GM18520 (cell line): Measurements from ENCODE around the gene PAPPA2.
"Not testable (repeated sequence)": the region's sequence is repeated elsewhere in the genome, so short reads cannot be mapped to it uniquely, and the experiment has no call there.

Source experiments
- ATAC-seq: cut with Tn5 transposase; IDR thresholded peaks from one replicate; pipeline ENCODE4 v1.9.1; 2021; ENCODE audit not compliant: unreplicated experiment

The PAPPA2 gene

GRCh38 chr1:176462674-176463378 is at the start of gene PAPPA2:
Gene PAPPA2, plus strand, starts transcription at chr1:176463175. Its CDS starts 93,148 bp downstream, at chr1:176556323.
- no peak for ATAC-seq

- no peak for ATAC-seq
Measured at GRCh38 chr1:176416777-176417176, 46.2 kb upstream of the PAPPA2 start.

- ATAC-seq: not testable (repeated sequence)
Measured at GRCh38 chr1:176419608-176420007, 43.4 kb upstream of the PAPPA2 start.

GRCh38 chr1:176434234-176434633 is 28.7 kb upstream of the PAPPA2 start:
- no peak for ATAC-seq

DNA sequence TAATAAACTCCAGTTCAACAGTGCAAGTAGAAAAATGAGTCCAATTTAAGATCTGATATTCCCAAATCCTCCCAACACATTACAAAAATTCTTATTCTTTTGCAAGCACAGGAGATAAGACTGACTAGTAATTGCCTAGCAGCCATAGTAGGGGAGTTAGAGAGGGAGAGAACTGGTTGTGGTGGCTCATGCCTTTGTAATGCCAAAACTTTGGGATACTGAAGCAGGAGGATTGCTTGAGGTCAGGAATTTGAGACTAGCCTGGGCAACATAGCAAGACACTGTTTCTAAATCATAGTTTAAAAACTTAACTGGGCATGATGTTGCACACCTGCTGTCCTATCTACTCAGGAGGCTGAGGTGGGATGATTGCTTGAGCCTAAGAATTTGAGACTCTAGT is 26.7 kb upstream of the PAPPA2 start:
- ATAC-seq: no peak

DNA sequence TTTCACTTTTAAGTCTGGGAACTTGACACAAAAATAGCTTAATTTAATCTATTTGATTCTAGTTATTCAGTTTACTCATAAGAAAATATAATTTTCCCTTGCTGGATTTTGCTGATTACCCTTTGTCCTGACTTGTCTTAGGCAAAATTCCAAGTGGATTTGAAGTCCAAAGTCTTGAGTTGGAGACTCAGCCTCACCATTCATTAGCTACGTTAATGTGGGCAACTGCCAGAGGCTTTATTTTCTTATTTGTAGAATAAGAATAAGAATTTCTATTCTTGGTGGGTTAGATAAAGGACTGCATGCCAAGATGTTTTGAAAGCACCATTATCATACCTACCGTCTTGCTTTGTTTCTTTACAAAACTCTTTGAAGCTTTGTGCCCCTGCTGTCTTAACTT is 22.8 kb upstream of the PAPPA2 start:
- ATAC-seq: no peak

DNA sequence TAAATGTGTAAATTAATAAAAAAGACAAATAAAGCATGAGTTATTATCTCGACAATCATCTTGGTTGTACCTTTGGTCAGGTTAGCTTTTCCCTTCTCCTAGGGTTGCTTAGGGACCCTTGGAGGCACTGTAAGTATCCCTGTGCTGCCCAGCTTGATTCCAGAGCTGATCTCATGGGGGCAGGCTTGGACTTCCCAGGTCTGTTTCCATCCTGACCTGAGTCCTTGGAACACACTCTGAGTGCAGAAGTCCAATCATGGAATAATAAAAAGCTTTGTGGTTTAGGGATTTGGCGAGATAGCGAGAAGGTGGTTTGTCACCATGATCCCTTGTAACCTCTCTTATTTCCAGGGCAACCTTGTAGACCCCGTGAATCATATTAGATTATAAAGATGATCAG is 18.7 kb upstream of the PAPPA2 start:
- no peak for ATAC-seq

DNA sequence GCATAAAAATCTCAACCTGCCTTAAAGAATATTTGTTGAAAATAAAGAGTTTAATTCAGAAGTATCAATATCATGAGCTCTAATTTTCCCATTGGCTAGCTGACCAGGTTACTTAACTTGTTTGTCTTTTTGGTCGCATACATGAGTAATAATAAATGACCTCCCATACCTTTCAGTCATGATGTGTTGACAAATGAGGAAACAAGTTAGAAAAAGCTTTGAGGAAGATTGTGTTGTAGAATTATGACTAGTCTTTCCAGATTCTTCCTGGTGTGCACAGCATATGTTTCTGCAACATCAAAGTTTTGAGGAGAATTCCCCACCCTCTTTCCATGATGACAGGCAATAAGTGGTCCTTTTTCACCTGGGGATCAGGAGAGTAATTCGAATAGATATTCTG is 17.6 kb upstream of the PAPPA2 start:
- ATAC-seq: no peak

DNA sequence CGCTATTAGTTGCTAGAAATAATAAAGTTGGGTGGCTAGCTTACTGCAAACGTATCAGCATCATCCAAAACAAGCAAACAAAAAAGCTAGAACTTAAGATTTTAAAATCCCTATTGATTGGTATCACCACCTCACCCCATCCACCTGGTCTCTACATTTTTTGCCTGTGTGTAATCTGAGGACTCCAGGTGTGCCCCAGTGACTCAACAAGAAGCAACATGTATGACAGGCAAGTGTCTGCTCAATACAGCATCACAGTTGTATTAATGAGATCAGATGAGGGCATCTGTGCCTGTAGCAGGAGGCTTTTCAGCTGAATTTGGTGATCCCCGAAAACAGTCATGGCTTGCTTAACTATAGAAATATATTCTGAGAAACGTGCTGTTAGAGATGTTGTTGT is 14.6 kb upstream of the PAPPA2 start:
- no peak for ATAC-seq

DNA sequence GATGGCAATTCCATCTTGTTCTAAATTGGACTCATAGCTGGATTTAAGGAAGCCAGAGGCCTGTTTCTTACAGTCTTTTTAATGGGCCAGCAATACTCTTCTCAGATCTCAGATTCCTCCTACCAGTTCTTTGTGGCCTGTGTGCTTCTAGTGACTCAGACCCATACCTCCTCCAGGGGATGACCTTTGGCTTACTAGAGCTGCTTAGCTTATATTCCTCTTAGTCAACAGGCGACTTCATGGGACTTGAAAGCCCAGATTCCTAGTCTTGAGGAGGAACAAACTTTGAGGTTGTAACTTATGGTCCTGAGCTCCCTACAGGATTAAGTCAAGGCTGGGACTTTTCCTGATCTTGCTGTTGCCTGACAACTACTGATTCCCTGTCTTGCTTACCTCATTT is 12.4 kb upstream of the PAPPA2 start:
- ATAC-seq: no peak

DNA sequence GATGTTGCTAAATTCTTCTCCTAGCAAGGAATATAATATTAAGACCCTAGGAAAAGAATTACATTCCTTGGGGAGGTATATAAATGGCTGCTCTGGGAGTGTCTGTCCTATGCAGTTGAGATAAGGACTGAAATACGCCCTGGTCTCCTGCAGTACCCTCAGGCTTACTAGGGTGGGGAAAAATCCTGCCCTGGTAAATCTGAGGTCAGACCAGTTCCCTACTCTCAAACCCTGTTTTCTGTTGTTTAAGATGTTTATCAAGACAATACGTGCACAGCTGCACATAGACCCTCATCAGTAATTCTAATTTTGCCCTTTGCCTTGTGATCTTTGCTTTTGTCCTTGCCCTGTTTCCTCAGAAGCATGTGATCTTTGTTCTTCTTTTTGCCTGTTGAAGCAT is 11.2 kb upstream of the PAPPA2 start:
- ATAC-seq: not testable (repeated sequence)

DNA sequence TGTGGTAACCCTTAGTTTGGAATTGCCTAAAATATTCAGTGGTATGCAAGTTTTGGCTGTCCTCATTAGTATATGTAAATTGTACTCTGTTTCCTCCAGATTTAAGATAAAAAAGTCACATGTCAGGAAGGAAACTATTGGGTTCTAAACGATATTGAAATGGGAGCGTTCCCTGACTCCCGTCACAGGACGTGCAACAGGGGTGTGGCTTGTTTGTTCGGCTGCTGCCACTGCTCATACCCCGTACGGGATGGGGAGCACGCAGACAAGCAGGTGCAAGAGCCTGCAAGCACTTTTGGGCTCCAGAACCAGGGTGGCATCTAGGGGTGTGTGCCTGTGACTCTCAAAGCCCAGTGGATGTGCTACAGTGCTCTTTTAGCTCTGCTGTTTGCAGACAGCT is 6.2 kb upstream of the PAPPA2 start:
- ATAC-seq: no peak

GRCh38 chr1:176460544-176461336 is 2.2 kb upstream of the PAPPA2 start:
- no peak for ATAC-seq

DNA sequence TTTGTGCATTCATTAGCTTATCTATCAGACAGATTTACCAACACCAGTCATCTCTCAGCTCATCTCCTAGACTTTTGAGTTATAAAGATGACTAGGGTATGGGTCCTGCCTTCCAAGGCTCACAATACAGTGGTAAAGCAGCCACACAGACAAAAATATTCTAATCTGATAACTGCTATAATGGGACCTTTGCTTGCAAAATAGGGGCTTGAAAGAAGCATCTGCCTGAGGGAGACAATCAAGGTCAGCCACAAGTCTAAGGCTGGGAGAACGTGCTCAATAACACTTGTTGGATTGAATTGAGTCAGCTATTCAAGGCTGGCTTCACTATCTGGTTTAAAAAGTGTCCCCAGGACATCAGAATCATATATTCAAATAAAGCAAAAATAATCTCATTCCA is 1.4 kb upstream of the PAPPA2 start:
- ATAC-seq: no peak

- ATAC-seq: no peak
Measured at GRCh38 chr1:176466514-176466913, 3.5 kb downstream of the PAPPA2 start.

DNA sequence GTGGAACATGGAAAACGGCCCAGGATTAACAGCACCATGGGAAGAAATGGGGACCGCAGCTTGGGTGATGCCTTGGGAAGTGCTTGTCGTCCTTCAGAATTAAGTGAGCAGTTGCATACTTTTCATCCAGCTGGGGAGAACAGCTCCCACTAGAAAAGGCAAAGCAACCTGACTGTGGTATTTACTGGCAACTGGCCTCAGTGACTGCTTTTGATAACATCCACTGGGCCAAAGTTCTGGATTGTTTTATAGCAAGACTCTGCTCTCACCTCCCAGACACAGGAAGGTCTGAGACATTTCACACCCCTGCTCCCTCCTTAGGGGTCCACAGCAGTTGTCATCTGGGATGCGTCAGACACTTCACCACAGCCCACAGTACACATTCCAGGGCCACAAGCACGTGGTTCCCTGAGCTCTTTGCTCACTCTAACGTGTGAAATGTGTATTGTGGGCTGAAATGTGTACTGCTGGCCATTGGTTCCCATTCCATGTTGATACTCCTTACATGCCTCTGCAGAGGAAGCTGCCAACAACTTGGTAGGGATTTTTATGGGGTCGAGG is 6.6 kb downstream of the PAPPA2 start:
- ATAC-seq: no peak

- no peak for ATAC-seq
Measured at GRCh38 chr1:176471338-176472121, 8.6 kb downstream of the PAPPA2 start.

GRCh38 chr1:176479971-176480370 is 17.0 kb downstream of the PAPPA2 start:
- ATAC-seq: no peak

DNA sequence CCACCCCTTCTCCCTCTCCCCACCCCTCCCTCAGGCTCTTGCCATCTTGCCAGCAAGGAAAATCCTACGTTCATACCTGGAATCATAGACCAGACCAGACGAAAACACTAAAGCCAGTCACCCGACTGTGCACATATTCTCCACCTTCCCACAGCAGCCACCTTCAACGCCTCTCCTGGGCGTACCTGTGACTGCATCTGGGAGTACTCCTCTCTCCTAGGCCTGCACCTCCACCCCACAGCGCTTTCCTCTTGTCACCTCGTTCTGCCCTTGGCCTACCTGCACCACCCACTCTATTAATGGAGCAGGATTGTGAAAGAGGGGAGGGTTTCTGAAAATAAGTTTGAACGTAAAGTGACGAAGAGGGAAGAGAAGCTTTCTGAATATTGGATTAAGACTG is 17.8 kb downstream of the PAPPA2 start:
- ATAC-seq: no peak

DNA sequence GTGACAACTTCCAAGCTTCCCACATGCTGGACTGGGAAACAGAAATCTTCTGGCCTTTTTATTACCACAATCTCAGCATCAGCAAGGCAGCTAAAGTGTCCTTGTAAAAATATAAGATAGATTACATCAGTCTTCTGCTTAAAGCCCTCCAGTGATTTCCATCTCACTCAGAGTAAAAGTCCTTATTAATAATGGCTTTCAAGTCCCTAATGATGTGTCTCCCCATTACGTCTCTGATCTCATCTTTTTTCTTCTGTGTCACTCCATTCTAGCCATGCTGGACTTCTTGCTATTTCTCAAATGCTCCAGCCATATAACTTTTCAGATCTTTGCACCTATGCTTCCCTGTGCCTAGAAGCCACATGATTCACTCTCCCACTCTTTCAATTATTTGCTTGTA is 22.1 kb downstream of the PAPPA2 start:
- no peak for ATAC-seq

DNA sequence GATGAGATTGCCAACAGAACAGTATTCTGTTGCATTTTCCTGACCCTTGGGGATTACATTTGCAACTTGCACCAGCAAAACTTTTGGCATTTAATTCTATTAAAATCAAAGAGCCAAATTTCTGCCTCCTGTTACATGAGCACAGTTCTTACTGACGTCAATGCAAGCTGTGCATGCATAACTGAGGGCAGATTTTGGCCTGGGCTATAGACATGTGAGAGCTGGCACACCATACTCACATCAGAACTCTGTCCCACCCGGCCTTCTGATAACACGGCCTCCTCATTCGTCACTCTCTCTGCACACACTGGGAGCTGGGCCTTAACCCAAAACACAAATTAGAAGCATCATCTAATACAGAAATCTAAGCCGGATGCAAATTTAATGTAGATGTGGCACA is 31.5 kb downstream of the PAPPA2 start:
- ATAC-seq: no peak
